Kidney tubule cell (primary cell): Measurements from ENCODE around the gene PLA2G2E.

Source experiments
- DNase-seq: peaks from one replicate; pipeline ENCODE4 v3.0.0-alpha.2; 2018; ENCODE audit warnings: low spot score

The PLA2G2E gene, protein sequence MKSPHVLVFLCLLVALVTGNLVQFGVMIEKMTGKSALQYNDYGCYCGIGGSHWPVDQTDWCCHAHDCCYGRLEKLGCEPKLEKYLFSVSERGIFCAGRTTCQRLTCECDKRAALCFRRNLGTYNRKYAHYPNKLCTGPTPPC

DNA sequence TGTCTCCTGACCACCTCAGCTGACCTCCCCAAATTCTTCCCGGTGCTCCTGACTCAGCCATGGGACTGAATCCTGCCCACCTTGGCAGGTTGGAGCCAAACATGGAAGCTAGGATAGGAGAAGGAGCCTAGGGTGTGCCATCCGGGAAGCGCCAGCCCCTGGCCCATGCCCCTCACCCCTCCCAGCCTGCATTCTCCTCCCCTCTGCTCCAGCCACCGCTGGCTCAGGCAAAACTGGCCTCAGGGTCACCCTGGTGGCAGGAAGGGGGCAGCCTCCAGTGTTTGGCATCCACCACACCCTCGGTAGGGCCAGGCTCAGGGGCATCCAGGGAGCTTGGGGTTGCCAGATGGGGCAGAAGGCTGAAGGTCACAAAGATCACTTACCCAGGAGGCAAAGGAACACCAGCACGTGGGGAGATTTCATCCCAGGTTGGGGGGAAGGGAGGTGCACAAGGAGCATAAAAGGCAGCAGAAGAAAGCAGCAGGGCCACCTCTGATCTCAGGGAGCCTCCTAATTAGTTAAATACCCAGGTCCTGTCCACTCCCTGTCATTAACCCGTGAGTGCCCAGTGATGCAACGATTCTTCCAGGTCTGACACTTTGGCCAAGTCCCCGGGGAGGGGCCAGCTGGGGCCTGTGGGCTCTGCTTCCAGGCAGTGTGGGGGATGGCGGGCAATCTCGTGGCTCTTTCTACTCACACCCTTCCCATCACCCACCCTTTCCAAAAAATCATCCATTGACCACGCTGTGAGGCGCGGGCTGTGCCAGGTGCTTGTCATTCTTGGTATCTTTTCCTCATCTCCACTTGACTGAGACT, at the start of gene PLA2G2E:
Gene PLA2G2E, minus strand, starts transcription at position 481 of the 816 bp plus-strand sequence. Its CDS starts 58 bp downstream, at position 423.
- DNase-seq, result no peak

DNA sequence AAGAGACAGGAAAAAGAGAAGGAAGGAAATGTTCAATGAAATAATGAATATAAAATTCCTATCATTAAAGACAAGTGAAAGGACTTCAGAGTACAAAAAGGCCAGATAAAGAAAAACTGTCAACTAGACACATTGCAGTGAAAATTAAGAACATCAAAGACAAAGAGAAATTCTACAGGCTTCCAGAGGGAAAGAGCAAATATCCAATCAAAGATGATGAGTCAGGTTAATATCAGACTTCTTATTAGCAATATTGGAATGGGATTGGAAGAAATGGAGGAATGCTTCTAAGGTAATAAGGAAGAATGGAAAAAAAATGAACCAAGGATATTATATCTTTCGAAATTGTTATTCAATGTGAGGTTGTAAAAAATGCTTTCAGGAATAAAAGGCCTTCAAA, 48.2 kb upstream of the PLA2G2E start:
- no peak for DNase-seq

DNA sequence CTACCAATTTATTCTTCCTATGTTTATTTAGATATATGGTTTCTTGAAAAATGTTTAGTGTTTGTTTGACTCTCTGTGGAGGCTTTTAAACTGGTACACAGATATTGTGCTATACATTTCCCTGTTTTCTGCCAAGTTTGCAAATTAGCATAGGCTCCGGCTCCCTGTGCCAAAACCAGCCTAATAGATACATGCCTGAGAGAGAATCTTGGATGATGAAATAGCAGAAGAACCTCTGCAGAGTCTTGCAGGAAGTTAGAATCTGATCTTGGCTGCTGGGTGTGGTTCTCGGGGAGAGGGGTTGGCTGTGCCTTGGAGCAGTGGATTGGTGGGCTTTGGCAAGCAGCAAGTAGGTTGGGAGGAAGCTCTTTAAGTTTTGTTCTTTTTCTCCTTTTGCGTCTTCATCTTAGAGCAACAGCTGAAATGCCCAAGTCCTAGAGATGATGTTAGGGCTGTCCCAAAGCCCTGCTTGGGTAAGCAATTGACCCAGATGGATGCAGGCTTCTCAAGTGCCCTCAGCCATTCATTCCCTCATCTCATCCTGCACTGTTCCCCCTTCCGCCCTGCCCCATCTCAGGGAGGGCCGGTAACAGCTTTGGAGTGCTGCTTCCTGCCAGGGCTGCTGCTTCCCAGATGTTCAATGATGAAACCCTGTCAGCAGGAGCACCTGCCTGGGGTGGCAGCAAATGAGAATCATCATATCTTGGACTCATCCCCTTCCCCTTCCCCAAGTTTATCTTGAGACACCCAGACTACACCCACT, 46.7 kb upstream of the PLA2G2E start:
- DNase-seq, result no peak

DNA sequence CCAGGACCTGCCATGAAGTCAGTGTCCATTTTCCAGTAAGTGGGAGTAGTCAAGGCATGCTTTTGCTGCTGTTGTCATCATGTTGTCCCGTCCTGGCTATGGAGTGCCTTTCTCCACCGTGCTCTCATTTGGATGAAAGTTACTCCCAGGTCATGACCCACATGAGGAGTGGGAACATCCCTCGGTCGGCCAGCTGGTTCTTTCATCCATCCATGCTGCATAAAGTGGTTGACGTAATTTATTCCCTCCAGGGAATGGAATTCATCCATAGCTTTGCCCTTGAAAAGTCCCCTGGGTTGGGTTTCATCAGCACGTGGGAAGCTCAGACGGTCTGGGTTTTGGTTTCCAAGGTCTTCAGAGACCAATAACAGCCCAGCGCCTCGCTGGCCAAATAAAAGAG, 44.4 kb upstream of the PLA2G2E start:
- no peak for DNase-seq

DNA sequence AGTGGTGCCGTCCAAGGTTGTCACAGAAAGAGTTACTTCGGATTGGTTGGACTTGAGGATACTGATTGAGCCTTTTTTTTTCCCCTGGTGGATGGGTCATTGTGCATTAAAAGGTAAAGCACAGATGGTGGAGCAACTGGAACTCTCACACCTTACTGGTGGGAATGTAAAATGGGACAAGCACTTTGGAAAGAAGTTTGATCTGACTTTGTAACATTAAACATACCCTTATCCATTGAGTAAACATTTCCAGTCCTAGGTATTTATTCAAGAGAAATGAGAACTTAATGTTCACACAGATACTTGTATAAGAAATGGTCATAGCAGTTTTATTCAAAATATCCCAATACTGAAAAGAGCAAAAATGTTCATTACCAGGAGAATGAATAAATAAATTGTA, 41.1 kb upstream of the PLA2G2E start:
- DNase-seq, result no peak

DNA sequence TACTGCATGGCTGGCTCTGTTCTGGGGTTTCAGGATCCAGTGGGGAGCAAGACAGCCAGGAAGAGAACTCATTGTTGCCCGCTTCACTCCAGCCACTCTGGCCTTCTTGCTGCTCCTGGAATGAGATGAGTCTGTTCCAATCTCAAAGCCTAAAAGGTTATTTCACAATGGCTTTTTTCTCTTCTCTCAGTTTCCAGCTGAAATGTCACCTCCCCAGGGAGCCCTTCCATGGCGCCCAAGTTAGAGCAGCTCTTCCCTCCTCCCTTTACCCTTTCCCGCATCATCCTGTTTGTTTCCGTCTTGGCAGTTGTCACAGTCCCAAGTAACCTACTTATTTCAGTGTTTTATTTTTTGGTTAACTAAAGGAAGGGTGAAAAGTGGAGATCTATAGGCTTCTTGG, 40.2 kb upstream of the PLA2G2E start:
- no peak for DNase-seq

DNA sequence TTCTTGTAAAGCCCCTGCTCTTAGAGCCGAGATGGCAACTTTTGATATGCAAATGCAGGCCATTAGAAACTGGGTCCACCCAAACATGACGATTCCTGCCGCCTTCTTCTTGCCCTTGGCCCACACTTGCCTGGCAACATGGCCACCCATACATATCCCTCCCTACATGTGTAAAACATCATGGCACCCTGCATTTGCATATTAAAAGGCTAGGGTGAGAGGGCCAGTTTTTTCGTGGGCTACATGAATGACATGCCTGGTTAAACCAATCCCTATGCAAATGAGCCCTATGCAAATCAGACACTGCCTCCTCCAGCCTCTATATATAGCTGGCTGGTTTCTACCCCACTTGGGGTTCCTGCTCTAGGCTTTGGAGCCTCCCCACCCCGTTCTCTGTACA, 37.2 kb upstream of the PLA2G2E start:
- no peak for DNase-seq

DNA sequence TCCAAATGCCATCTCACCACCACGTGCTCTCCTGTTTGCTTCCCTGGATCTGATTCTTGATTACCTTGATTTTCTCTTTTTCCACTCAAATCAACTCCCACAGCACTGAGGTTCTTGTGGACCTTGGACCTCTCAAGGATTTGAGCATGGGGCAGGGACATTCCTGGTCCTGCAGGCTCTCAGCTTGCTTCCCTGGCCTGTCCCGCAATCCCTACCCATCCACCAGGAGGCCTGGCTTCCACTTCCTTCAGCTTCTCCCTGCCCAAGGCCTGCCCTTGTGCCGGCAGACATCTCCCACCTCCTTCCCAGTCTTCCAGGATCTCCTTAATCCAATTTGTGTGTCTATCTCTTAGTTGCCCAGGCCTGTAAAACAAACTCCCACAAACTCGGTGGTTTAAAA, 34.4 kb upstream of the PLA2G2E start:
- DNase-seq, result no peak

DNA sequence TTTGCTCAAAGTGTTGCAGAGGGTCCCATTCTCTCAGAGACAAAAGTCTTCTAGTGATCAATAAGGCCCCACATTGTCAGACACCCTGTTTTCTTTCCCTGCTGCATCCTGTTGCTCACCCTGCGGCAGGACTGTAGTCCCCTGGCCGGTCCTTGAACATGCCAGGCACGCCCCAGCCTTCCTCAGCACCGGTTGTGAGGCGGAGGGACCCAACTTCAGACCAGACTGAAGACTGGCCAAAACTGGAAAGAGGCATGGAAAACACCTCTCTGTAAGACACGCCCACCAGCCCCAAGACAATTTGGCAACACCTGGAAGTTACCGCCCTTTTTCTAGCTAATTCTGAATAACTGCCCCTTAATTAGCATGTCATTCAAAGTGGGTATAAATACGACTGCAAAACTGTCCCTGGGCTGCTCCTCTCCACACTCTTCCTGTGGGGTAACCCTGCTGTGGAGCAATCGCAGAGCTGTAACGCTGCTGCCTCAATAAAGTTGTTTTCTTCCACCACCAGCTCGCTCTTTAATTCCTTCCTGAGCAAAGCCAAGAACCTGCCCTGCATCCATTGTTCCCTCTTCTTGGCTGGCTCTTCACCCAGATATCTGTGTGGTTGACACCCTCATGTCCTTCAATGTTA, 32.2 kb upstream of the PLA2G2E start:
- DNase-seq, result no peak

DNA sequence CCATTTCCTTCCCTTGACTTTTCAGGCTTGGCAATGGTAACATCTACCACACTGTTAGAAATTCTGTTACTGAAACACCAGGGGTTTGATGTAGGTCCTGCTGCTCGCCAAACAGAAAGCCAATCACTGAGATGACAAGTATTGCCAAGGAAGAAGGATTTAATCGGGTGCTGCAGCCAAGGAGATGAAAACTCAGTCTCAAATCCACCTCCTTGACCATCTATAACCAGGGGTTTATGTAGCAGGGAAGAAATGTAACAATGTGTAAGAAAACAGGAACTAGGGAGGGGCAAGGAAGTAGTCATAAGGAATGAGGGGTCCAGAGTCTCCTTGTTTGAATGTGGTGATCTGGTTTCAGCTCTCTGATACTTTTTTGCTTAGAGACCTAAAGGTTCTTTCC, 30.6 kb upstream of the PLA2G2E start:
- DNase-seq, result no peak

DNA sequence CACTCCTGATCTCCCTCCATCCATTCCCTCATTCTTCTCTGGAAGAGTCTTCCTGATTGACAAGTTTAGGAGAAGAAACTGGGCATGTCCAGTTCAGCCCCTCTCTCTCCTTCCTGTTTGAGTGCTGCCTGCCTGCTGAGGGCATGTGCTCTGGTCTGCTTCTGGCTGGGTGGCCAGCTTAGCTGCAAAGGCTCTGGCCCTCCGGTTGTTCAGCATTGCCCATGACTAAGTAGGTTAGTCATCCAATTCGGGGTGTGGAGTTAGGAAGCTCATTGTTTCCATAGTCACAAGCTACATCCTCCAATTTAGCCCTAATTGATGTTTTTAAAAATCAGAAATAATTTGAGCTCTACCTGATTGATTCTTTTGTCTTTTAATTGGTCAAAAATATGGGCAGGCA, 25.6 kb upstream of the PLA2G2E start:
- peak; percentile 82 for DNase-seq

DNA sequence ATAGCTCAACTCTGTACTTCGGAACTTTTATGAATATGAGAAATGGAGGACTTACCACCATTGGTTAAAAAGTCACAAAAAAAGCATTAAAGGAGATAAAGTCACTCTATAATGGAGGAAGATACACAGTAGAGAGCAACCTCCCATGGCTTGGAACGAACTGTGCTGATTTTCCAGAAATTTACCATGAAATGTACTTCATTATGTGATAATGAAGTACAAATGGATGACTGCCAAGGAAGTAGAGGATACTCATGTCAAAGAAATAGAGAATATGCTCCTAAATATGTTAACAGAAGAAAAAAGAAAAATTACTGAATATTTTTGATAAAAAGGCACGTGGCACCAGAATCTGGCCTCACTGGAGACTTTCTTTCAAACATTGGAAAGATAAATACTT, 23.6 kb upstream of the PLA2G2E start:
- DNase-seq, result no peak

DNA sequence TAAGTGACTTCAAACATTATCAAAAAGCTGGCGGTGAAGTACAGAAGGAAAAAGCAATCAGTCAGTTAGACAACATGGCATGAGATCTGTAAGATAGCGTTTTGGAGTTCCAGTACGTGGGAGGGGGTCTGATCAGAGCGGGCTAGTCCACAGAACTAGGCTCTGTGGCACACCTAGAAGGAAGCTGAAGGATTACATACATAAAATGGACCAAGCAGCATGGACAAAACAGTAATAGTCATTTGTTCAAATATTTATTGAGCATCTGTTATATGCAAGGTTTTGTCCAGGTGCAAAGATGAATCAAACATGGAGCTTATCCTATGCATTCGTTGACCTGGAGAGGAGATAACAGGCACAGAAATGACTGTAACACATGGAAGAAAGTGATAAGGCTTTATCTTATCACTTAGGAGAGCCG, 22.9 kb upstream of the PLA2G2E start:
- no peak for DNase-seq

DNA sequence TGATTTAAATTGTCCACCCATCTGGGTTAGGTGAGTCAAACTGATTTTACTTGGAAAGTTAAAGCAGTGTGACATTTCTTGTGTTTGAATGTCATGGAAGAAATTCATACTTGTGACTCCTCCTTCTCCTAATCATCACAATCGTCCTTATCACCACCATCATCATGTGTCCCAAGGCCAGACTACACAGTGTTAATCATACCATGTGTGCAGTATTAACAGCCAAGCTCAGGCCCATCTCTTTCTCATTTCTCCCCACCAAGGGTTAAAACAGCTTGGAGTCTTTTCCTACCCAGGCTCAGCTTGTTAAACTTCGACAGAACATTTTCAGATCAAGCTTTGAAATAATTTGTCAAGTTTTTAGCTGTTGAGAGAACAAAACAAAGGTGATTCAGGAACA, 22.5 kb upstream of the PLA2G2E start:
- DNase-seq, result no peak

DNA sequence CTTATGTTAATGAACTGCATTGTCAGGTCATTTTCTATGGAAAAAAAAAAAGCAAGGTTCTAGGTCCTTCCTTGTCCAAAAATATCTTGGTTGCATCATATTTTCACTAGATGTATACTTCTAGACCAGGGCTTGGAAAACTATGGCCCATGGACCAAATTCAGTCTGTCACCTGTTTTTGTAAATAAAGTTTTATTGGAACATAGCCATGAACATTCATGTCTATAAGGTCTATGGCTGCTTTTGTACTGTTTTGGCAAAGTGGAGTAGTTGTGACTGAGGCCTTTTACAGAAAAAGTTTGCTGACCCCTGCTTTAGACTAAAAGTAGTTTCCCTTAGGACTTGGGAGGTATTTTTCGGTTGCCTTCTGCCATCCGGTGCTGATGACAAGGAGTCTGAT, 19.2 kb upstream of the PLA2G2E start:
- no peak for DNase-seq

DNA sequence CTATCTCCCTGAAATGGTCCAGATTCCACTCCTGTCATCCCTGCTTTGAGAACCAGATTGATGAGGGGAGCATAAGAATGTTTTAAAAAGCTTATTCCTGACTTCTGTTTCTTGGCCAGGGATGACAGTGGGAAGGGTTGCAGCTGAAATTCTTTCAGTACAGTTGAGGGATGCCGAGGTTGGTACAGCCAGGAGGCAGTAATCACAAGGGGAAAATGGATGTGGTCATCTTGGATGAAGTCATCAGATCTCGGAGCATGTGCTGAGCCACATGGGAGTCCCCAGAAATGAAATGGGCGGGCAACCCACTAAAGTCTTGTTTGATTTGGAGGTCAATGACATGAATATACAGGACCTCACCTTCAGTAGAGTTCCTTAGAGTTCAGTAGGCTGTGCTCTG, 18.7 kb upstream of the PLA2G2E start:
- DNase-seq, result no peak

DNA sequence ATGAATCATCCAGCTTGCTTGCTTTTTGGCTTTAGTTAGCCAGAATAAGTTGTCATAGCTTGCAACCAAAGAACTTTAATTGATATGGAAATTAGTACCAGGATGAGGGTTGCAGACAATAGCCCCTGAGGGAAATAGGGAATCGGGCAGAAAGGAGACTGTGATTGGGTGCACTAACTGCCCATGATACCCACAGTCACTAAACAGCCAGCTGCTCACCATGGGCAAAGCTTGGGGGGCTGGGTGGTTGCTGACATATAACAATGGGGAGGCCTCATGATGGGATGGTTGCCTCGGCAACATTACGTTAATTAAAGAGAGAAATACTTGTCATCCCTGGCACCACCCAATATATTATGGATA, 17.8 kb upstream of the PLA2G2E start:
- DNase-seq, result no peak

DNA sequence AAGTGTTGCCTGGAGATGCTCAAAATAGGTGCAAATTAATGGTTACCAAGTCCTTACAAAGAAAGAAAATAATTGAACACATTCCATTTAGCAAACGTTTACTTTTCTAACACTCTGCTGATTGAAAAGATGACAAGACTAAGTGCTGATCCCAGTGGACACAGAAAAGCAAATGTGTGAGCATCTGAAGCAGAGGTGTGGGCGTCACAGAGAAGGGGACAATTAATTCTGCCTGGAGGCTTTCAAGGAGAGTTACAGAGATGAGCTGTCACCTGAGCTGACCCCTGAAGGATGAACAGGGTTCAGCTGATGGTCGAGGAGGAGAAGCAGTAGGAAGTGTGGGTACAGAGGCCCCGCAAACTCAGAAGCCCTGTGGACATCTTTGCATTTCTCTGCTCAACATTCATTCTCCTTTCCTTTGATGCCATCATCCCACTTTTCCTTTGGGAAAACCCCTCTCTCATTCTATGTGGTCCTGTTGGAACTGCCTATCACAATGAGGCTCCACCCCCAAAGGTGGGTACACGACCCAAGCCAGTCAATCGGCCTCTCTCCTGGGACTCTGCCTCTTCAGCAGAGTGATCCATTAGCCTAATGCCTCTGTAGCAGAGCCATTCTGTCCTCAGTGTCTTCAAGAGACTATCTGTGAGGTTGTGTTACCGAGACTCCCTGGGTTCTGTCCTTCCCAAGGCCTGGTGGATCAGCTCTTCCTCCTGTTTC, 17.2 kb upstream of the PLA2G2E start:
- no peak for DNase-seq

DNA sequence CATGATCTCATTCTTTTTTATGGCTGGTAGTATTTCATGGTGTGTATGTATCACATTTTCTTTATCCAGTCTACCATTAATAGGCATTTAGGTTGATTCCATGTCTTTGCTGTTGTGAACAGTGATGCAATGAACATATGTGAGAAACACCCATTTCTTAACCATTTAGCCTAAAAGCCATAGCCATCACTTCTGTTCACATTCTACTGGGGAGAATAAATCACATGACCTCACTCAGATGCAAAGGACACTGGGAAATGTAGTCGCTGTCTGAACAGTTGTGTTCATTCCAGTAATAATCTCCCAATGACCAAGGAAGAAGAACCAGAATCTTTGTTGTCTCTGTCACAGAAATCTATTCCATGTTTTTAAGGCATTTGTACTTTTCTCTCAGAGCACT, 15.1 kb upstream of the PLA2G2E start:
- DNase-seq, result no peak

DNA sequence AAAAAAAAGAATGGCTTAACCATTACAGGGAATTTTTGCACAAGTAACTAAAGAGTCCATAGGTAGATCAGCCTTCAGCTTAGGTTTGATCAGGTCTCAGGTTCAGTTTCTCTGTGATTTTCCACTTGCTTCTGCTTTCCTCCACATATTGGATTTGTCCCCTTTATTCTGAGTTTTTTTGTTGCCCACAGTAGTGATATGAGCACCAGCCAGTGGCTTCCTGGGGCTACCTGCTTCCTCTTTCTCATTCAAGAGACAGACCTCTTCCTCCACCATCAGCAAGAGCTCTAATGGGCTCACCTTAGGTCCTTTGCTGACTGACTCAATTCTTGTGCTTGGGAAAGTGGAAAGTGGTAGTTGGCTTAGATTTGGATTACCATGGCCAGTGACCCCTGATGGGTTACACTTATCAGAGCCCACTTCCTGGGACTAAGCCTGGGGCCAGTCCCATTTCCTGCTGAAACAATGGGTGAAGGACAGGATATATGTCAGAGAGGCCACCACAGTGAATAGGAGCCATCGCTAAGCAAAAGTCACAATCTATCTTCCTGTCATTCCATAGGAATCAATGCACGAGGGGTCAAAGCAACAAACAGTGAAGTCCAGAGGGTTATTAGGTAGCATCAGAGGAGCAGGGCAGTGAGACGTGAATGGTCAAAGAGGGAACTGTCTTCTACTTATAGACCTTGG, 12.8 kb upstream of the PLA2G2E start:
- no peak for DNase-seq

DNA sequence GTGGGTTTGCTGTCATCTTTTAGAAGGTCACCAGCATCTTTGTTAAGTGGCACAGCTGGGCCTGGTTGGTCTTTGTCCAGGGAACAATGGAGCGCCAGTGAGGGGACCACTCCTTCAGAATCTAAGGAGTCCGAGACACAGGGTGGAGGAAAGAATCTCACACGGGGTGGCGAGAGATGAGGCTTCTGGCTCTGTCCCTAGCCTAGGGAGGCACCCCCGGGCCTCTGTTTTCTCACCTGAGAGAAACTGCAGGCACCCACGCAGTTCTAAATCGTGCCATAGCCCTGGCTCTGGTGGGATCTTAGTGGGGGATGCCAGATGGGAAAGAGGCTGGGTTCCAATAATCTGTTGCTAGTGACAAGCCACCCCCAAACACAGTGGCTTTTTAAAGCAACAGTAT, 10.9 kb upstream of the PLA2G2E start:
- no peak for DNase-seq

DNA sequence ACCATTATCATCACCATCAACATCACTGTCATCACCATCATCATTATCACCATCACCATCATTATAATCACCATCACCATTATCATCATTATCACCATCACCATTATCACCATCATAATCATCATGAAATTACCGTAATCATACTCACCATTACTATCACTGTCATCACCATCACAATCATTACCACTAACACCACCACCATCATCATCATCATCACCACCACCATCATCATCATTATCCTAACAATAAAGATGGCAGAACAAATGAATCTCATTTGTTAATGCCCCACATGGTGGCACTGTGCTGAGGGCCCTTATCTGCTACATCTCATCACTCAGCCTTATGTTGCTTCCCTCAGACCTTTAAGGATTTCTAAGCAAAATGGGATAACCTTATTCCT, 9.4 kb upstream of the PLA2G2E start:
- DNase-seq, result no peak
